Measurements from ENCODE around the gene KCNQ1OT1.

KCNQ1OT1 gene

GRCh38 chr11:2699531-2700414 lies at the start of gene KCNQ1OT1:
Gene KCNQ1OT1, minus strand, starts transcription at chr11:2699994.
- peak; percentile 77 for DNase-seq

GRCh38 chr11:2748814-2749554 lies 49.2 kb upstream of the KCNQ1OT1 start:
- DNase-seq, result no peak

GRCh38 chr11:2748061-2748813 lies 48.4 kb upstream of the KCNQ1OT1 start:
- DNase-seq, result no peak

- no peak for DNase-seq
These were observed 47.6 kb upstream of the KCNQ1OT1 start for GRCh38 chr11:2747248-2748027.

GRCh38 chr11:2746401-2747247 lies 46.8 kb upstream of the KCNQ1OT1 start:
- DNase-seq, result no peak

- DNase-seq, result no peak
These were observed 45.7 kb upstream of the KCNQ1OT1 start for GRCh38 chr11:2745511-2745910.

GRCh38 chr11:2744166-2744565 lies 44.4 kb upstream of the KCNQ1OT1 start:
- no peak for DNase-seq

GRCh38 chr11:2743427-2744110 lies 43.8 kb upstream of the KCNQ1OT1 start:
- DNase-seq, result no peak

- no peak for DNase-seq
These were observed 43.0 kb upstream of the KCNQ1OT1 start for GRCh38 chr11:2742611-2743426.

- DNase-seq, result no peak
These were observed 42.4 kb upstream of the KCNQ1OT1 start for GRCh38 chr11:2742201-2742600.

GRCh38 chr11:2741377-2742131 lies 41.8 kb upstream of the KCNQ1OT1 start:
- no peak for DNase-seq

GRCh38 chr11:2741006-2741376 lies 41.2 kb upstream of the KCNQ1OT1 start:
- no peak for DNase-seq

GRCh38 chr11:2740275-2740940 lies 40.6 kb upstream of the KCNQ1OT1 start:
- DNase-seq, result no peak

- DNase-seq, result no peak
These were observed 39.9 kb upstream of the KCNQ1OT1 start for GRCh38 chr11:2739531-2740274.

- no peak for DNase-seq
These were observed 39.0 kb upstream of the KCNQ1OT1 start for GRCh38 chr11:2738551-2739431.

GRCh38 chr11:2737866-2738265 lies 38.1 kb upstream of the KCNQ1OT1 start:
- no peak for DNase-seq

- no peak for DNase-seq
These were observed 37.4 kb upstream of the KCNQ1OT1 start for GRCh38 chr11:2737226-2737590.
